ENCODE data around the gene DCST2.
"Not testable (repeated sequence)": the region's sequence is repeated elsewhere in the genome, so short reads cannot be mapped to it uniquely, and the experiment has no call there.

DCST2 gene

GRCh38 chr1:154995301-154995983, 38.1 kb downstream of the DCST2 start:
- not testable (repeated sequence) for DNase-seq

GRCh38 chr1:154994591-154994990, 39.0 kb downstream of the DCST2 start:
- no peak for DNase-seq

GRCh38 chr1:154994269-154994587, 39.4 kb downstream of the DCST2 start:
- DNase-seq, result no peak

- DNase-seq, result no peak
These were observed 39.9 kb downstream of the DCST2 start, which contains the start of gene LENEP for GRCh38 chr1:154993572-154994268. Gene LENEP (plus strand): TSS chr1:154993586. CDS start chr1:154993608, 22 bp downstream.

GRCh38 chr1:154992721-154993571, 40.6 kb downstream of the DCST2 start:
- DNase-seq, result no peak

GRCh38 chr1:154990276-154990675, 43.3 kb downstream of the DCST2 start:
- no peak for DNase-seq

- no peak for DNase-seq
These were observed 44.3 kb downstream of the DCST2 start for GRCh38 chr1:154989195-154989860.

- DNase-seq, result no peak
These were observed 45.3 kb downstream of the DCST2 start for GRCh38 chr1:154988058-154988954.

GRCh38 chr1:154987326-154987725, 46.3 kb downstream of the DCST2 start:
- no peak for DNase-seq

GRCh38 chr1:154986736-154987135, 46.8 kb downstream of the DCST2 start:
- not testable (repeated sequence) for DNase-seq

- DNase-seq, result no peak
These were observed 49.7 kb downstream of the DCST2 start for GRCh38 chr1:154983776-154984466.

- DNase-seq, result peak; percentile 90 to 98
These were observed 50.5 kb downstream of the DCST2 start, which contains the start of gene FLAD1 for GRCh38 chr1:154982897-154983648. Gene FLAD1 (plus strand): TSS chr1:154983344. CDS start chr1:154983695, 351 bp downstream.

GRCh38 chr1:154982341-154982740, 51.2 kb downstream of the DCST2 start:
- DNase-seq, result no peak

- no peak for DNase-seq
These were observed 55.2 kb downstream of the DCST2 start for GRCh38 chr1:154978360-154978759.

GRCh38 chr1:154977762-154978161, 55.8 kb downstream of the DCST2 start:
- DNase-seq, result not testable (repeated sequence)

- no peak for DNase-seq
These were observed 58.0 kb downstream of the DCST2 start for GRCh38 chr1:154975409-154976059.

- peak; percentile 20 to 82 for DNase-seq
These were observed 58.7 kb downstream of the DCST2 start for GRCh38 chr1:154974808-154975408.

- peak; percentile 92 to 99 for DNase-seq
These were observed 59.3 kb downstream of the DCST2 start, which contains the start of gene CKS1B for GRCh38 chr1:154974102-154974807. Gene CKS1B (plus strand): TSS chr1:154974681. CDS start chr1:154974746, 65 bp downstream.
